GM12878 (cell line): Measurements from ENCODE around the gene TNFSF4. TPM values are rescaled to one million over a fixed set of nuclear protein-coding genes. Genes with fewer than 3 reads are reported as not detected.

Experiments
- ATAC-seq: fragments of 200-7000 bp; cut with Tn5 transposase; 3 replicates; pipeline ENCODE4 v1.9.1; 2020; ENCODE audit warnings: mild to moderate bottlenecking, moderate library complexity
- BruUV-seq: library from RNA; stranded (reverse); fragments of 400-500 nt; replicated peaks from 2 replicates; lab custom pipeline; 2021; lab: Mats Ljungman, UMichigan
- CTCF ChIA-PET: fragments of 300-600 bp; sonication (Branson Sonifier 250); formaldehyde crosslinking; extraction: SDS; loops from one replicate; lab custom pipeline; 2021; ENCODE audit warnings: inconsistent platforms; lab: Yijun Ruan, JAX
- POLR2A ChIA-PET: fragments of 350-600 bp; formaldehyde crosslinking; extraction: SDS; loops from one replicate; lab custom pipeline; 2021; ENCODE audit warnings: inconsistent platforms; lab: Charles Lee
- RAD21 ChIA-PET: fragments of 300-600 bp; sonication (Branson Sonifier 250); formaldehyde crosslinking; loops from one replicate; lab custom pipeline; 2023; ENCODE audit warnings: antibody characterized with exemption; ENCODE audit not compliant: unreplicated experiment; lab: Charles Lee
- SMC1A ChIA-PET: fragments of 300-600 bp; sonication (Branson Sonifier 250); formaldehyde crosslinking; loops from one replicate; lab custom pipeline; 2023; ENCODE audit not compliant: unreplicated experiment, uncharacterized antibody; lab: Charles Lee
- DNase-seq: peaks from one replicate; pipeline ENCODE4 v3.0.0-alpha.2; 2011; ENCODE audit warnings: low read depth, low spot score
- FAIRE-seq: peaks from 3 replicates; lab custom pipeline; 2011; peaks lifted over from hg19 to GRCh38; lab: Jason Lieb, UNC
- H2AFZ ChIP-seq: 2 replicates; pipeline ENCODE4 v1.6.0; 2011; ENCODE audit warnings: low read depth, low read length, control low read depth; ENCODE audit not compliant: control insufficient read depth
- H3K27ac ChIP-seq: 2 replicates; pipeline ENCODE4 v1.5.1; 2011; ENCODE audit warnings: control low read depth; ENCODE audit not compliant: control insufficient read depth, insufficient read depth
- H3K27me3 ChIP-seq, 2 experiments: replicated peaks in 1 of 2; 2 replicates each; pipeline versions ENCODE4 v1.6.0 to v1.6.1; 2011; ENCODE audit warnings: low read length in 1 of 2; ENCODE audit not compliant: control insufficient read depth in 2 of 2, insufficient read depth in 2 of 2
- H3K36me3 ChIP-seq, 2 experiments: 2 replicates each; pipeline ENCODE4 v1.5.1; 2011; ENCODE audit warnings: low read length in 1 of 2; ENCODE audit not compliant: control insufficient read depth in 2 of 2, insufficient read depth in 2 of 2
- H3K4me1 ChIP-seq: 2 replicates; pipeline ENCODE4 v1.6.1; 2011; ENCODE audit warnings: mild to moderate bottlenecking, low read length, moderate library complexity, mixed read lengths; ENCODE audit not compliant: control insufficient read depth, insufficient read depth
- H3K4me2 ChIP-seq: 2 replicates; pipeline ENCODE4 v1.6.0; 2011; ENCODE audit warnings: control low read depth; ENCODE audit not compliant: control insufficient read depth, insufficient read depth
- H3K4me3 ChIP-seq: fragments of 200-600 bp; sonication (generic); 2 replicates; pipeline ENCODE4 v1.5.1; 2016
- H3K79me2 ChIP-seq: 2 replicates; pipeline ENCODE4 v1.6.0; 2011; ENCODE audit warnings: low read length; ENCODE audit not compliant: control insufficient read depth, insufficient read depth
- H3K9ac ChIP-seq: 2 replicates; pipeline ENCODE4 v1.8.0; 2011; ENCODE audit warnings: low read length, control low read depth, mixed read lengths; ENCODE audit not compliant: control insufficient read depth, insufficient read depth
- H3K9me3 ChIP-seq: replicated peaks from 3 replicates; pipeline ENCODE4 v1.5.1; 2011; ENCODE audit warnings: mild to moderate bottlenecking, low read length; ENCODE audit not compliant: control insufficient read depth, insufficient read depth
- H4K20me1 ChIP-seq: 2 replicates; pipeline ENCODE4 v1.6.0; 2011; ENCODE audit not compliant: control insufficient read depth, insufficient read depth
- CBX3 ChIP-seq: fragments of 200-600 bp; sonication (generic); IDR thresholded peaks from 2 replicates; pipeline ENCODE4 v1.6.1; 2016; ENCODE audit warnings: low read depth, borderline replicate concordance
- ESRRA ChIP-seq: IDR thresholded peaks from 2 replicates; pipeline ENCODE4 v1.6.1; 2012; ENCODE audit warnings: mild to moderate bottlenecking, low read length, improper control_type of control experiment
- IKZF2 ChIP-seq, 2 experiments: fragments of 450-650 bp; IDR thresholded peaks; 2 replicates each; pipeline ENCODE4 v1.6.1; 2017; ENCODE audit warnings: mild to moderate bottlenecking in 2 of 2, moderate library complexity in 2 of 2
- MTA2 ChIP-seq: fragments of 450-650 bp; IDR thresholded peaks from 2 replicates; pipeline ENCODE4 v1.6.1; 2016; ENCODE audit warnings: low read depth, mild to moderate bottlenecking, moderate library complexity
- MXI1 ChIP-seq: fragments of 150-350 bp; IDR thresholded peaks from 2 replicates; pipeline ENCODE4 v1.6.1; 2011; ENCODE audit warnings: low read depth, mild to moderate bottlenecking, inconsistent platforms, low read length, improper control_type of control experiment
- MYB ChIP-seq: fragments of 150-350 bp; IDR thresholded peaks from 2 replicates; pipeline ENCODE4 v1.6.1; 2014; ENCODE audit warnings: mild to moderate bottlenecking, low read depth, low read length, borderline replicate concordance
- NFYA ChIP-seq: IDR thresholded peaks from 2 replicates; pipeline ENCODE4 v1.6.1; 2011; ENCODE audit warnings: low read depth, mild to moderate bottlenecking, low read length, improper control_type of control experiment, borderline replicate concordance
- NR2C1 ChIP-seq: fragments of 450-650 bp; IDR thresholded peaks from 2 replicates; pipeline ENCODE4 v1.6.1; 2017; ENCODE audit warnings: antibody characterized with exemption, mild to moderate bottlenecking, moderate library complexity
- SMC3 ChIP-seq: IDR thresholded peaks from 2 replicates; pipeline ENCODE4 v1.6.1; 2011; ENCODE audit warnings: low read length, improper control_type of control experiment, borderline replicate concordance
- SRF ChIP-seq, 2 experiments: IDR thresholded peaks; 2 replicates each; pipeline ENCODE4 v1.6.1; 2011; ENCODE audit warnings: low read depth in 2 of 2, low read length in 2 of 2, mild to moderate bottlenecking in 1 of 2, moderate library complexity in 1 of 2
- WGBS: methylation state at CpG from one replicate; pipeline ENCODE4 v1.1.6; 2016; ENCODE audit warnings: low lambda C conversion rate; ENCODE audit not compliant: insufficient replicate concordance, insufficient coverage; ENCODE audit errors: missing lambda C conversion rate; 5-methylcytosine and 5-hydroxymethylcytosine counted together
- in situ Hi-C: fragments of 300-500 bp; cut with MboI; formaldehyde crosslinking; loops from 9 replicates; pipeline ENCODE4 v1.14.3; 2018; ENCODE audit warnings: mixed read lengths
- intact Hi-C: fragments of 100-400 bp; cut with micrococcal nuclease; formaldehyde crosslinking; loops from one replicate; pipeline ENCODE4 v1.14.2; 2022; ENCODE audit not compliant: unreplicated experiment
- polyA plus RNA-seq, 11 experiments: library from polyadenylated mRNA; depleted of rRNA in 4 of 11; unstranded in 6 of 11; stranded (reverse) in 5 of 11; fragments of >200 nt; fragmentation: Nextera tagmentation in 4 of 11; fragmentation: Illumina TruSeq in 1 of 11; extraction: Ambion mirVana in 4 of 11; extraction: Trizol in 1 of 11; gene quantifications; 1 replicate in 1 of 11; 2 replicates in 10 of 11; pipeline versions ENCODE4 v1.2.1 to v1.2.3, GENCODE V29; 2011 to 2016; ENCODE audit warnings: inconsistent platforms in 2 of 11, missing spikeins in 2 of 11, low read depth in 1 of 11
- total RNA-seq, 4 experiments: library from RNA; depleted of rRNA in 3 of 4; stranded (reverse); fragments of >200 nt in 3 of 4; fragmentation: Illumina TruSeq in 1 of 4; extraction: Trizol in 1 of 4; gene quantifications; 2 replicates each; pipeline versions ENCODE4 v1.2.1 to v1.2.3, GENCODE V29; 2013 to 2021
- TF ChIP-seq, protein P1 (sequence below): fragments of 450-650 bp; formaldehyde crosslinking; IDR thresholded peaks from 2 replicates; pipeline ENCODE4 v1.5.0; 2022; ENCODE audit warnings: mild to moderate bottlenecking, missing genetic modification characterization
- TF ChIP-seq, protein P2 (sequence below): fragments of 450-650 bp; IDR thresholded peaks from 2 replicates; pipeline ENCODE4 v1.6.1; 2017; ENCODE audit warnings: borderline replicate concordance
- TF ChIP-seq, protein P3 (sequence below): fragments of 450-650 bp; IDR thresholded peaks from 2 replicates; pipeline ENCODE4 v1.6.1; 2017; ENCODE audit warnings: mild to moderate bottlenecking, moderate library complexity
- TF ChIP-seq, protein P4 (sequence below): fragments of 450-650 bp; IDR thresholded peaks from 2 replicates; pipeline ENCODE4 v1.6.1; 2017; ENCODE audit warnings: mild to moderate bottlenecking, low read depth, inconsistent platforms; ENCODE audit not compliant: poor library complexity, severe bottlenecking

TNFSF4 gene
- total and polyA plus RNA-seq, 10 of the 15 experiments (the other 5 are each of a cell fraction or from before 2014, with no cell fraction given): 8.1 to 31.0 (median 12.9) TPM

DNA sequence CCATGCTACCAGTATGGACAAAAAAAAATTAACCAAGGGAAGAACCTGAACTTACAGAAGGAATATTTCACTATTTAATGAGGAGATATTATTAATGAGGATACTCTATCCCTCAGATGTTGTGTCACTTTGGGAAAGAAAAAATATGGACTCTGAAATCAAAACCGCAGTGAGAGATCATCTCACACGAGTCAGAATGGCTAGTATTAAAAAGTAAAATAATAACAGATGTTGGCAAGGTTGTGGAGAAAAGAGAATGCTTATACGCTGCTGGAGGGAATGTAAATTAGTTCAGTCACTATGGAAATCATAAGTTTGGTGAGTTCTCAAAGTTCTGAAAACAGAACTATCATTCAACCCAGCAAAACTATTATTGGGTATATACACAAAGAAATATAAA, 30.9 kb downstream of the TNFSF4 start:
- ChIA-PET RAD21 (no interaction called here), SMC1A (no interaction called here), POLR2A (no interaction called here), CTCF (no interaction called here)
- no TSS peak for BruUV-seq
- H3K27me3 ChIP-seq: no peaks in the 10 kb centered on the region
- in situ Hi-C loops (no loop called here), intact Hi-C loops (no loop called here)
- no peaks in the 10 kb centered on the region for H3K79me2 ChIP-seq
- FAIRE-seq (no peak), ATAC-seq (no peak), DNase-seq (no peak)
- WGBS: 30% methylated on average over 3 of the region's 3 CpGs
- H3K36me3 ChIP-seq: no peaks in the 10 kb centered on the region
- H3K9me3 ChIP-seq: peaks cover 10% of the 10 kb centered on the region; the same call in 2 of the 3 replicates
- no peak overlapping the region for H3K27ac ChIP-seq
- H2AFZ ChIP-seq: no peak overlapping the region
- no peak overlapping the region for H3K4me2 ChIP-seq
- H3K9ac ChIP-seq: no peak overlapping the region
- no peaks in the 10 kb centered on the region for H3K4me1 ChIP-seq
- no peak overlapping the region for H3K4me3 ChIP-seq
- no peaks in the 10 kb centered on the region for H4K20me1 ChIP-seq
- TF ChIP-seq IKZF2 (IDR thresholded peaks at IDR 0.05): no peak
- no peak for TF ChIP-seq SRF (IDR thresholded peaks at IDR 0.05; ENCODE audit: low read depth in 2 of 2, low read length in 2 of 2)
- no peak for TF ChIP-seq MXI1
- TF ChIP-seq NR2C1: no peak
- no peak for TF ChIP-seq MTA2
- TF ChIP-seq, protein P1, sequence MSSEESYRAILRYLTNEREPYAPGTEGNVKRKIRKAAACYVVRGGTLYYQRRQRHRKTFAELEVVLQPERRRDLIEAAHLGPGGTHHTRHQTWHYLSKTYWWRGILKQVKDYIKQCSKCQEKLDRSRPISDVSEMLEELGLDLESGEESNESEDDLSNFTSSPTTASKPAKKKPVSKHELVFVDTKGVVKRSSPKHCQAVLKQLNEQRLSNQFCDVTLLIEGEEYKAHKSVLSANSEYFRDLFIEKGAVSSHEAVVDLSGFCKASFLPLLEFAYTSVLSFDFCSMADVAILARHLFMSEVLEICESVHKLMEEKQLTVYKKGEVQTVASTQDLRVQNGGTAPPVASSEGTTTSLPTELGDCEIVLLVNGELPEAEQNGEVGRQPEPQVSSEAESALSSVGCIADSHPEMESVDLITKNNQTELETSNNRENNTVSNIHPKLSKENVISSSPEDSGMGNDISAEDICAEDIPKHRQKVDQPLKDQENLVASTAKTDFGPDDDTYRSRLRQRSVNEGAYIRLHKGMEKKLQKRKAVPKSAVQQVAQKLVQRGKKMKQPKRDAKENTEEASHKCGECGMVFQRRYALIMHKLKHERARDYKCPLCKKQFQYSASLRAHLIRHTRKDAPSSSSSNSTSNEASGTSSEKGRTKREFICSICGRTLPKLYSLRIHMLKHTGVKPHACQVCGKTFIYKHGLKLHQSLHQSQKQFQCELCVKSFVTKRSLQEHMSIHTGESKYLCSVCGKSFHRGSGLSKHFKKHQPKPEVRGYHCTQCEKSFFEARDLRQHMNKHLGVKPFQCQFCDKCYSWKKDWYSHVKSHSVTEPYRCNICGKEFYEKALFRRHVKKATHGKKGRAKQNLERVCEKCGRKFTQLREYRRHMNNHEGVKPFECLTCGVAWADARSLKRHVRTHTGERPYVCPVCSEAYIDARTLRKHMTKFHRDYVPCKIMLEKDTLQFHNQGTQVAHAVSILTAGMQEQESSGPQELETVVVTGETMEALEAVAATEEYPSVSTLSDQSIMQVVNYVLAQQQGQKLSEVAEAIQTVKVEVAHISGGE (CRISPR knock-in tag): no peak
- TF ChIP-seq, protein P2, sequence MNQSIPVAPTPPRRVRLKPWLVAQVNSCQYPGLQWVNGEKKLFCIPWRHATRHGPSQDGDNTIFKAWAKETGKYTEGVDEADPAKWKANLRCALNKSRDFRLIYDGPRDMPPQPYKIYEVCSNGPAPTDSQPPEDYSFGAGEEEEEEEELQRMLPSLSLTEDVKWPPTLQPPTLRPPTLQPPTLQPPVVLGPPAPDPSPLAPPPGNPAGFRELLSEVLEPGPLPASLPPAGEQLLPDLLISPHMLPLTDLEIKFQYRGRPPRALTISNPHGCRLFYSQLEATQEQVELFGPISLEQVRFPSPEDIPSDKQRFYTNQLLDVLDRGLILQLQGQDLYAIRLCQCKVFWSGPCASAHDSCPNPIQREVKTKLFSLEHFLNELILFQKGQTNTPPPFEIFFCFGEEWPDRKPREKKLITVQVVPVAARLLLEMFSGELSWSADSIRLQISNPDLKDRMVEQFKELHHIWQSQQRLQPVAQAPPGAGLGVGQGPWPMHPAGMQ: no peak
- no peak for TF ChIP-seq ESRRA
- TF ChIP-seq MYB: no peak
- TF ChIP-seq, protein P3, sequence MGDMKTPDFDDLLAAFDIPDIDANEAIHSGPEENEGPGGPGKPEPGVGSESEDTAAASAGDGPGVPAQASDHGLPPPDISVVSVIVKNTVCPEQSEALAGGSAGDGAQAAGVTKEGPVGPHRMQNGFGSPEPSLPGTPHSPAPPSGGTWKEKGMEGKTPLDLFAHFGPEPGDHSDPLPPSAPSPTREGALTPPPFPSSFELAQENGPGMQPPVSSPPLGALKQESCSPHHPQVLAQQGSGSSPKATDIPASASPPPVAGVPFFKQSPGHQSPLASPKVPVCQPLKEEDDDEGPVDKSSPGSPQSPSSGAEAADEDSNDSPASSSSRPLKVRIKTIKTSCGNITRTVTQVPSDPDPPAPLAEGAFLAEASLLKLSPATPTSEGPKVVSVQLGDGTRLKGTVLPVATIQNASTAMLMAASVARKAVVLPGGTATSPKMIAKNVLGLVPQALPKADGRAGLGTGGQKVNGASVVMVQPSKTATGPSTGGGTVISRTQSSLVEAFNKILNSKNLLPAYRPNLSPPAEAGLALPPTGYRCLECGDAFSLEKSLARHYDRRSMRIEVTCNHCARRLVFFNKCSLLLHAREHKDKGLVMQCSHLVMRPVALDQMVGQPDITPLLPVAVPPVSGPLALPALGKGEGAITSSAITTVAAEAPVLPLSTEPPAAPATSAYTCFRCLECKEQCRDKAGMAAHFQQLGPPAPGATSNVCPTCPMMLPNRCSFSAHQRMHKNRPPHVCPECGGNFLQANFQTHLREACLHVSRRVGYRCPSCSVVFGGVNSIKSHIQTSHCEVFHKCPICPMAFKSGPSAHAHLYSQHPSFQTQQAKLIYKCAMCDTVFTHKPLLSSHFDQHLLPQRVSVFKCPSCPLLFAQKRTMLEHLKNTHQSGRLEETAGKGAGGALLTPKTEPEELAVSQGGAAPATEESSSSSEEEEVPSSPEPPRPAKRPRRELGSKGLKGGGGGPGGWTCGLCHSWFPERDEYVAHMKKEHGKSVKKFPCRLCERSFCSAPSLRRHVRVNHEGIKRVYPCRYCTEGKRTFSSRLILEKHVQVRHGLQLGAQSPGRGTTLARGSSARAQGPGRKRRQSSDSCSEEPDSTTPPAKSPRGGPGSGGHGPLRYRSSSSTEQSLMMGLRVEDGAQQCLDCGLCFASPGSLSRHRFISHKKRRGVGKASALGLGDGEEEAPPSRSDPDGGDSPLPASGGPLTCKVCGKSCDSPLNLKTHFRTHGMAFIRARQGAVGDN: no peak
- TF ChIP-seq CBX3: no peak
- TF ChIP-seq, protein P4, sequence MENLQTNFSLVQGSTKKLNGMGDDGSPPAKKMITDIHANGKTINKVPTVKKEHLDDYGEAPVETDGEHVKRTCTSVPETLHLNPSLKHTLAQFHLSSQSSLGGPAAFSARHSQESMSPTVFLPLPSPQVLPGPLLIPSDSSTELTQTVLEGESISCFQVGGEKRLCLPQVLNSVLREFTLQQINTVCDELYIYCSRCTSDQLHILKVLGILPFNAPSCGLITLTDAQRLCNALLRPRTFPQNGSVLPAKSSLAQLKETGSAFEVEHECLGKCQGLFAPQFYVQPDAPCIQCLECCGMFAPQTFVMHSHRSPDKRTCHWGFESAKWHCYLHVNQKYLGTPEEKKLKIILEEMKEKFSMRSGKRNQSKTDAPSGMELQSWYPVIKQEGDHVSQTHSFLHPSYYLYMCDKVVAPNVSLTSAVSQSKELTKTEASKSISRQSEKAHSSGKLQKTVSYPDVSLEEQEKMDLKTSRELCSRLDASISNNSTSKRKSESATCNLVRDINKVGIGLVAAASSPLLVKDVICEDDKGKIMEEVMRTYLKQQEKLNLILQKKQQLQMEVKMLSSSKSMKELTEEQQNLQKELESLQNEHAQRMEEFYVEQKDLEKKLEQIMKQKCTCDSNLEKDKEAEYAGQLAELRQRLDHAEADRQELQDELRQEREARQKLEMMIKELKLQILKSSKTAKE: no peak
- no peak for TF ChIP-seq NFYA
- no peak for TF ChIP-seq SMC3
